HG03097 (cell line): Measurements from ENCODE around the gene BTF3L4.
"Not testable (repeated sequence)": the region's sequence is repeated elsewhere in the genome, so short reads cannot be mapped to it uniquely, and the experiment has no call there.

Source experiments
- ATAC-seq: cut with Tn5 transposase; IDR thresholded peaks from one replicate; pipeline ENCODE4 v1.9.1; 2021; ENCODE audit not compliant: unreplicated experiment, low FRiP score

Gene BTF3L4

GRCh38 chr1:52055066-52055865 is 829 bp upstream of the BTF3L4 start, which contains the start of gene TXNDC12:
TSS of gene TXNDC12 (minus strand) at chr1:52055191. CDS start at chr1:52055096, 95 bp downstream.
- ATAC-seq, result peak; percentile 42

- ATAC-seq, result no peak
Observed at GRCh38 chr1:52055866-52056162, 281 bp upstream of the BTF3L4 start.

- no peak for ATAC-seq
Observed at GRCh38 chr1:52056937-52057231, 789 bp downstream of the BTF3L4 start.

GRCh38 chr1:52057255-52057654 is 1.2 kb downstream of the BTF3L4 start:
- no peak for ATAC-seq

GRCh38 chr1:52057876-52058415 is 1.9 kb downstream of the BTF3L4 start:
- no peak for ATAC-seq

GRCh38 chr1:52059321-52059720 is 3.2 kb downstream of the BTF3L4 start:
- no peak for ATAC-seq

- ATAC-seq, result no peak
Observed at GRCh38 chr1:52059888-52060287, 3.8 kb downstream of the BTF3L4 start.

GRCh38 chr1:52060822-52061221 is 4.7 kb downstream of the BTF3L4 start:
- ATAC-seq, result no peak

- no peak for ATAC-seq
Observed at GRCh38 chr1:52063192-52063591, 7.1 kb downstream of the BTF3L4 start.

GRCh38 chr1:52070704-52071103 is 14.6 kb downstream of the BTF3L4 start:
- no peak for ATAC-seq

GRCh38 chr1:52072291-52072690 is 16.2 kb downstream of the BTF3L4 start:
- ATAC-seq, result no peak

- ATAC-seq, result not testable (repeated sequence)
Observed at GRCh38 chr1:52077277-52077676, 21.2 kb downstream of the BTF3L4 start.

- no peak for ATAC-seq
Observed at GRCh38 chr1:52080014-52080415, 23.9 kb downstream of the BTF3L4 start.

- ATAC-seq, result not testable (repeated sequence)
Observed at GRCh38 chr1:52087892-52088291, 31.8 kb downstream of the BTF3L4 start.

GRCh38 chr1:52094300-52094699 is 38.2 kb downstream of the BTF3L4 start:
- not testable (repeated sequence) for ATAC-seq

- no peak for ATAC-seq
Observed at GRCh38 chr1:52096216-52096615, 40.1 kb downstream of the BTF3L4 start.

GRCh38 chr1:52098139-52098871 is 42.2 kb downstream of the BTF3L4 start:
- ATAC-seq, result no peak

- ATAC-seq, result peak; percentile 56
Observed at GRCh38 chr1:52102336-52103013, 46.4 kb downstream of the BTF3L4 start.

GRCh38 chr1:52111492-52111891 is 55.4 kb downstream of the BTF3L4 start:
- no peak for ATAC-seq

- no peak for ATAC-seq
Observed at GRCh38 chr1:52112489-52112888, 56.4 kb downstream of the BTF3L4 start.

- ATAC-seq, result no peak
Observed at GRCh38 chr1:52119301-52120079, 63.4 kb downstream of the BTF3L4 start.
